ENCODE results near the gene NTHL1. TPM values are rescaled to one million over a fixed set of nuclear protein-coding genes. Genes with fewer than 3 reads are reported as not detected.

The NTHL1 gene
- total and polyA plus RNA-seq, 2 of the 8 experiments (the other 6 are each of a cell fraction or from before 2014, with no cell fraction given), result 70.9 to 150 TPM

DNA sequence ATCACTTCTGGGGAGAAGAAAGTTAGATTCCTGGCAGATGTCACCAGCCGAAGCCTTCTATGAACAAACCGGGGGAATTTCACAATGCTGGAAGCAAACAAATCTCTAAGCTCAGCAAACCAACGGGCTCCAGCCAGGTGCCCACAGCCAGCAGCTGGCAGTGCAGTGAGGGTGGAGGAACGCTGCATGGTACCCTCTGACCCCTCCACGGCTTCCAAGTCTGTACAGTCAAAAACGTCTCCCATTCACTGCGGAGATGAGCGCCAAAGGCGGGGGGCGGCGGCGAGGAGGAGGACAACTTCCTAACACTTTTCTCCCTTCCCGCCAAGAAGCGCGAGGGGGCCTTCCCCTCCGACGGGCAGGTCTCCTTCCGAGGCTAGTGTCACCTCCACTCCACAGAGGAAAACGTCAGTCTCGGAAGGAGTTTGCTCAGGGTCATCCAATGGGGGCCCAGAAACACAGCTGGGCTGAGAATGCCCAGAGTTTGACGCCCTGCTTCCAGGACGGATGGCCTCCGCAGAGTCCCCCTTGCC is 38.9 kb downstream of the NTHL1 start:
- no peak for FAIRE-seq
- H4K20me1 ChIP-seq (replicated peaks in 1 of 2; ENCODE audit: control insufficient read depth in 1 of 2, insufficient read depth in 2 of 2, low read length in 2 of 2), result peaks cover 17 to 44% of the 10 kb centered on the region in 2 experiments
- TF ChIP-seq, protein P1, sequence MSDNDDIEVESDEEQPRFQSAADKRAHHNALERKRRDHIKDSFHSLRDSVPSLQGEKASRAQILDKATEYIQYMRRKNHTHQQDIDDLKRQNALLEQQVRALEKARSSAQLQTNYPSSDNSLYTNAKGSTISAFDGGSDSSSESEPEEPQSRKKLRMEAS (IDR thresholded peaks at IDR 0.05), result peak; percentile 80
- TF ChIP-seq TBP (IDR thresholded peaks at IDR 0.05; ENCODE audit: low read depth, low read length), result no peak

More for the DNA sequence above, 38.9 kb downstream of the NTHL1 start:
- Histone ChIP-seq H3K4me2 (ENCODE audit: insufficient read depth in 1 of 2, low read depth in 2 of 2, low read length in 2 of 2) (peak overlapping the region; percentile 89 to 92), H4K91ac (replicated peaks; ENCODE audit: insufficient read length, low read length) (no peak overlapping the region), H3K23me2 (ENCODE audit: low read depth, low read length) (peaks cover 12% of the 10 kb centered on the region; the same call in 1 of the 2 replicates), H3K9me3 (ENCODE audit: insufficient read depth in 2 of 2, low read depth in 1 of 2, low read length in 1 of 2) (no peaks in the 10 kb centered on the region), H3K4me1 (replicated peaks in 1 of 4; ENCODE audit: control insufficient read depth in 3 of 4, insufficient read depth in 4 of 4, low read length in 3 of 4) (peaks cover 3 to 36% (median 22%) of the 10 kb centered on the region in 4 experiments), H2BK20ac (ENCODE audit: low read length) (no peak overlapping the region), H2AFZ (ENCODE audit: low read length) (no peak overlapping the region), H2BK5ac (ENCODE audit: low read depth, low read length) (no peak overlapping the region), H3K27me3 (replicated peaks in 1 of 4; ENCODE audit: control insufficient read depth in 3 of 4, extremely low read depth in 1 of 4, insufficient read depth in 3 of 4, low read length in 3 of 4) (no peaks in the 10 kb centered on the region), H4K8ac (ENCODE audit: extremely low read depth, insufficient read depth, low read length) (no peak overlapping the region), H2BK120ac (replicated peaks; ENCODE audit: low read depth, low read length) (no peak overlapping the region), H3K23ac (ENCODE audit: insufficient read length) (no peak overlapping the region), H3K14ac (ENCODE audit: insufficient read length) (no peak overlapping the region), H3K79me1 (ENCODE audit: low read depth, low read length) (peaks cover 9% of the 10 kb centered on the region; the same call in 1 of the 2 replicates), H2BK15ac (ENCODE audit: low read length) (no peak overlapping the region), H3K27ac (ENCODE audit: low read depth, low read length) (no peak overlapping the region), H3K36me3 (ENCODE audit: control insufficient read depth in 2 of 4, insufficient read depth in 4 of 4, low read length in 3 of 4) (0 out of 8 replicates have a peak, but pooled peaks cover 0 to 2% (median 0%) of the 10 kb centered on the region in 4 experiments), H4K5ac (ENCODE audit: insufficient read length, low read depth, low read length) (no peak overlapping the region), H3K18ac (ENCODE audit: extremely low read depth, low read length) (no peak overlapping the region), H3K9ac (replicated peaks in 1 of 4; ENCODE audit: extremely low read depth in 1 of 4, low read depth in 3 of 4, low read length in 3 of 4) (peak overlapping the region; percentile 51 to 83 (median 76)), H3K4me3 (ENCODE audit: extremely low read depth in 1 of 4, insufficient read depth in 2 of 4, low read depth in 3 of 4, low read length in 4 of 4) (peak overlapping the region; percentile 66 to 95 (median 83)), H3K4ac (replicated peaks; ENCODE audit: insufficient read length, low read depth, low read length) (no peak overlapping the region), H3K79me2 (ENCODE audit: control insufficient read depth in 1 of 2, insufficient read depth in 2 of 2, low read length in 2 of 2) (peaks cover 22 to 43% of the 10 kb centered on the region in 2 experiments; a peak in 3 of 4 replicates), H2BK12ac (ENCODE audit: low read depth, low read length) (no peak overlapping the region), H3K56ac (replicated peaks; ENCODE audit: insufficient read length, low read depth, low read length) (no peak overlapping the region), H2AK5ac (ENCODE audit: low read depth, low read length) (0 out of 2 replicates have a peak overlapping the region, but pooled peaks have one; percentile 53)
- ChIA-PET POLR2A (ENCODE audit: partially characterized antibody) (interaction anchor here (0.6 to 2.8 kb wide), 16 partner anchors 9 to 493 kb away, joined by 3 to 17 read pairs (median 4); partner anchors contain the start of genes NPW, RPS2, TBL3 and TRAF7), CTCF (ENCODE audit: partially characterized antibody) (interaction anchor here (1.1 to 2.8 kb wide), 7 partner anchors 8 to 138 kb away, joined by 3 to 7 read pairs (median 6); partner anchors contain the start of genes NHERF2 and NPW)
- 24% methylated on average over 23 of the region's 23 CpGs; no CpG with 5 or more reads in 1 of the 2 experiments for WGBS, 2 experiments (ENCODE audit: extremely low coverage in 1 of 2, insufficient coverage in 1 of 2, insufficient read length in 1 of 2, insufficient replicate concordance in 2 of 2, low coverage in 1 of 2, low lambda C conversion rate in 2 of 2, missing lambda C conversion rate in 1 of 2)
- DNase-seq (ENCODE audit: low read depth in 1 of 2, low spot score in 2 of 2), result no peak

Measured in H1 (cell line).